Testis (tissue), 3 donors: ENCODE results near the gene CEP350. TPM values are rescaled to one million over a fixed set of nuclear protein-coding genes. Genes with fewer than 3 reads are reported as not detected.

ENCODE experiments used
- DNase-seq: peaks from one replicate; pipeline ENCODE4 v3.0.0-alpha.2; 2019
- H3K27ac ChIP-seq, 2 donors: fragments of 200-600 bp; sonication (generic); one replicate each; pipeline ENCODE4 v1.5.1; 2019
- H3K27me3 ChIP-seq: fragments of 200-600 bp; sonication (generic); one replicate; pipeline ENCODE4 v1.5.1; 2019
- H3K36me3 ChIP-seq: fragments of 200-600 bp; sonication (generic); one replicate; pipeline ENCODE4 v1.5.1; 2017; ENCODE audit warnings: low read depth; ENCODE audit errors: missing control alignments
- H3K4me1 ChIP-seq: fragments of 200-600 bp; sonication (generic); one replicate; pipeline ENCODE4 v1.5.1; 2019
- H3K4me3 ChIP-seq, 2 donors: fragments of 200-600 bp; sonication (generic); one replicate each; pipeline ENCODE4 v1.5.1; 2017 to 2019
- H3K9me3 ChIP-seq: fragments of 200-600 bp; sonication (generic); one replicate; pipeline ENCODE4 v1.5.1; 2017
- CTCF ChIP-seq, 3 experiments: fragments of 450-650 bp in 2 of 3; fragments of 200-600 bp in 1 of 3; sonication (generic) in 1 of 3; IDR thresholded peaks; one replicate each; pipeline ENCODE4 v1.5.1; 2016 to 2019; ENCODE audit warnings: antibody characterized with exemption in 3 of 3, mild to moderate bottlenecking in 2 of 3, moderate library complexity in 1 of 3
- POLR2A ChIP-seq: fragments of 450-650 bp; IDR thresholded peaks from one replicate; pipeline ENCODE4 v1.6.1; 2017; ENCODE audit warnings: antibody characterized with exemption, mild to moderate bottlenecking, moderate library complexity
- whole genome bisulfite sequencing, 2 donors: methylation state at CpG; one replicate each; pipeline ENCODE4 v1.1.5; 2018; 5-methylcytosine and 5-hydroxymethylcytosine counted together
- intact Hi-C: fragments of 100-400 bp; cut with DNase I; formaldehyde crosslinking; loops from one replicate; pipeline ENCODE4 v1.15.1; 2023; ENCODE audit warnings: low total_unique reads
- polyA plus RNA-seq: library from polyadenylated mRNA; stranded (reverse); fragments of 350-450 nt; fragmentation: Illumina TruSeq; extraction: RNeasy Lipid Tissue Mini Kit (QIAGEN cat#74804); gene quantifications from one replicate; pipeline ENCODE4 v1.2.3, GENCODE V29; 2014; ENCODE audit warnings: low read depth, low replicate concordance; ENCODE audit not compliant: insufficient read depth
- total RNA-seq, 2 donors: library from RNA; depleted of rRNA; stranded (reverse); fragments of >200 nt; gene quantifications; one replicate each; pipeline ENCODE4 v1.2.3, GENCODE V29; 2016

The CEP350 gene
- total and polyA plus RNA-seq, 3 donors from 2014 or later, result 89.4 to 177 (median 104) TPM

GRCh38 chr1:179924268-179924667, 30.3 kb upstream of the CEP350 start:
- 88 to 100% methylated on average over 1 of the region's 1 CpG for whole genome bisulfite sequencing, 2 donors
- H3K4me1 ChIP-seq, result no peaks in the 10 kb centered on the region
- intact Hi-C loops, result no loop called here
- H3K36me3 ChIP-seq, result no peaks in the 10 kb centered on the region
- TF ChIP-seq CTCF (IDR thresholded peaks at IDR 0.05), result no peak
- TF ChIP-seq POLR2A, result no peak
- DNase-seq, result no peak
- H3K4me3 ChIP-seq, result no peak overlapping the region
- no peaks in the 10 kb centered on the region for H3K9me3 ChIP-seq
- H3K27ac ChIP-seq, result no peak overlapping the region
- H3K27me3 ChIP-seq, result no peaks in the 10 kb centered on the region

- TF ChIP-seq CTCF (IDR thresholded peaks at IDR 0.05) (no peak), POLR2A (no peak)
- Histone ChIP-seq H3K27ac (no peak overlapping the region), H3K4me1 (peaks cover 4% of the 10 kb centered on the region), H3K9me3 (no peaks in the 10 kb centered on the region), H3K27me3 (no peaks in the 10 kb centered on the region), H3K36me3 (no peaks in the 10 kb centered on the region), H3K4me3 (no peak overlapping the region)
- intact Hi-C loops, result no loop called here
- 85 to 90% methylated on average over 5 of the region's 5 CpGs for WGBS, 2 donors
- DNase-seq, result no peak
Observed at GRCh38 chr1:179925302-179925701, 29.3 kb upstream of the CEP350 start.

- no peaks in the 10 kb centered on the region for H3K36me3 ChIP-seq
- DNase-seq, result no peak
- no peaks in the 10 kb centered on the region for H3K27me3 ChIP-seq
- no peak for TF ChIP-seq POLR2A
- TF ChIP-seq CTCF (IDR thresholded peaks at IDR 0.05), result no peak
- peaks cover 4% of the 10 kb centered on the region for H3K4me1 ChIP-seq
- 86 to 89% methylated on average over 4 of the region's 4 CpGs for WGBS, 2 donors
- H3K9me3 ChIP-seq, result no peaks in the 10 kb centered on the region
- no peak overlapping the region for H3K27ac ChIP-seq
- H3K4me3 ChIP-seq, result no peak overlapping the region
- intact Hi-C loops, result no loop called here
Observed at GRCh38 chr1:179925922-179926849, 28.4 kb upstream of the CEP350 start.

- Histone ChIP-seq H3K4me1 (peaks cover 8% of the 10 kb centered on the region), H3K27ac (no peak overlapping the region), H3K9me3 (no peaks in the 10 kb centered on the region), H3K36me3 (no peaks in the 10 kb centered on the region), H3K27me3 (no peaks in the 10 kb centered on the region), H3K4me3 (no peak overlapping the region)
- TF ChIP-seq POLR2A (no peak), CTCF (IDR thresholded peaks at IDR 0.05) (no peak)
- no peak for DNase-seq
- intact Hi-C loops, result no loop called here
- WGBS, 2 donors, result 88 to 90% methylated on average over 3 of the region's 3 CpGs
Observed at GRCh38 chr1:179926850-179927205, 27.8 kb upstream of the CEP350 start.
